Measurements from ENCODE around the gene ENPP1.

ENPP1 gene

GRCh38 chr6:131787079-131787478, 20.7 kb upstream of the ENPP1 start:
- DNase-seq (ENCODE audit: low read depth), result no peak

GRCh38 chr6:131787766-131788712, 19.8 kb upstream of the ENPP1 start:
- no peak for DNase-seq (ENCODE audit: low read depth)

- no peak for DNase-seq (ENCODE audit: low read depth)
These were observed 18.6 kb upstream of the ENPP1 start for GRCh38 chr6:131789219-131789618.

DNA sequence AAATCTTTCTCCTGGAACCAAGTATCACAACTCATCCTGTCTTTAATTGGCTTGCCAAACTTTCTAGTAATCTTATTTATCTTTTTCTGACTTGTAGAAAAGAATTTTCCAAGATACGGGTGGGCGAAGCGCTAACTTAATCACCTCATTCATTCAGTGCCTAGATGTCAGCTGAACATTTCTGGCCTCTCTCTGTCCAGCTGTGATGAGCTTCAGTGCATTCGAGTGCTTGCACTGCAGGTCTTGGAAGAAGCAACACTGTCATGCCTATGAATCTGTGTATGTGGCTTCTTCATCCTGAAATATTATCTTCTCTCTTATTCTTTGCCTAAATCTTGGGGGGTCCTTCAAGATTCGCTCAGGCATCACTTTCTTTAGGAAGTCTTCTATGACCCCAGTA, 16.3 kb upstream of the ENPP1 start:
- no peak for DNase-seq (ENCODE audit: low read depth)

DNA sequence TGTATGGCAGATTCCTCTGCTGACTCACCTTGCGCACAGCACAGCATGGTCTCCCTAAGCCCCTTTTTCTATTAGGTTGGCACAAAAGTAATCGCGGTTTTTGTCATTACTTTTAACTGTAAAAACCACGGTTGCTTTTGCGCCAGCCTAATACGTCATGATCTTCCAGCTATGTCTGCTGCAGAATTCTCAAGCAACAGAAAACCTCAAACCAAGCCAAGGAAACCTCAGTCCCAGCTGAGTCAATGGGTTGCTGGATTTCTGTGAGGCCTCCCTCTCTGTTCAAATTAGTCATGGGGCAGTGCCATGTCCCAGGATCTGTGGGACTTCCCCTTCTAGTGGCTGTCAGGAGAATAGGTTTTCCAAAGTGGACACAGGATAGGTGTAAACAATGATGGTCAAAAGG, 15.7 kb upstream of the ENPP1 start:
- DNase-seq (ENCODE audit: low read depth), result no peak

- DNase-seq (ENCODE audit: low read depth), result no peak
These were observed 12.5 kb upstream of the ENPP1 start for GRCh38 chr6:131795366-131795765.

GRCh38 chr6:131802347-131802746, 5.5 kb upstream of the ENPP1 start:
- no peak for DNase-seq (ENCODE audit: low read depth)

GRCh38 chr6:131803007-131803769, 4.6 kb upstream of the ENPP1 start:
- DNase-seq (ENCODE audit: low read depth), result no peak

GRCh38 chr6:131804131-131804530, 3.7 kb upstream of the ENPP1 start:
- no peak for DNase-seq (ENCODE audit: low read depth)

DNA sequence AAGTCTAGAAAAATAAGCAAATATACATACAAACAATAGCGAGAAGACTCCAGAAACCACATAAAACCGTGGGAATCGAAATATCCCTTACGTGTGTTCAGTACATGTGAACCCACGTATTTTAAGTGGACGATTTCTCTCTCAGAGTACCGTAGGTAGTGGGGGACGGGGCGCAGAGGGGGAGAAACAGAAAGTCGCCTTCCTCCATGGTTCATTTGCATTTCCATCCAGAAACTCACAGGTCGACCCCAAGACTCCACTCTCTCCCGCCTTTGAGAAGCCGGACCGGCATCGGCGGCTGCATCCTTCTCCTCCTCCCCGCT, 538 bp upstream of the ENPP1 start:
- DNase-seq (ENCODE audit: low read depth), result no peak

DNA sequence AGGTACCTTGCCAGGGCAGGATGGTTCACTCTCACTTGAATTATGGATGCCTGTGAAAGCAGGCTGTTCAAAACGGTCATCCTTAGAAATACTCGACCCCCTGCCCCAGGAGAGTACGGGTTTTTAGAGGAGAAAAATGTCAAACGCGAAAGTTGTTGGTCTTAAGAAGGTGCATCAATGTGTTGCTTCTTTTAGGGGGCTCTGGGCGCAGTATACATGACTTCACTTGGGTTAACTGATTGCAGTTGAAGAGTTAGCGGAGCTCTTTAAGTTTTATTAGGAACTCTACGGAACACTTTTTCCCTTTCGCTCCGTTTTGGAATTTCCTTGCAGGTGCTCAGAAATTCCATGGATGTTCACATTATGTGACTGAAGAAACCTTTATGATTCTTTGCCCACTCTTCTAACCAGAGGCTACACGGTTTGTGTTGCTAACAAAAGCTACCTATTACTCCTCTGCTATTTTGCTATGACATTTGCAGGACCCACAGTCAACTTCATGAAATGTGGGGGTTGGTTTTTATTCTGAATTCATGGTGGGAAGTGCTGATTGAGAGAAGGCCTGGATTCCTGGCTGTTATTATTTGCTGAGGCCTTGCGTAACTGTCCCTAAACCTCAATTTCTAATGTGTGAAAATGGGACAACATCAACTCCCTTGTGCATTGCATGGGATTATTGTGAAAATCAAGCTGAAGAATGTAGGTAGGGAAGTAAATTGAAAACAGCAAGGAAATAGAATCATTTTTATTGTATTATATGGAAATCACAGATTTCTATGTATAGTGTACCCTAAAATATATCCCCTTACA, 845 bp downstream of the ENPP1 start:
- no peak for DNase-seq (ENCODE audit: low read depth)

GRCh38 chr6:131811500-131811899, 3.7 kb downstream of the ENPP1 start:
- no peak for DNase-seq (ENCODE audit: low read depth)

DNA sequence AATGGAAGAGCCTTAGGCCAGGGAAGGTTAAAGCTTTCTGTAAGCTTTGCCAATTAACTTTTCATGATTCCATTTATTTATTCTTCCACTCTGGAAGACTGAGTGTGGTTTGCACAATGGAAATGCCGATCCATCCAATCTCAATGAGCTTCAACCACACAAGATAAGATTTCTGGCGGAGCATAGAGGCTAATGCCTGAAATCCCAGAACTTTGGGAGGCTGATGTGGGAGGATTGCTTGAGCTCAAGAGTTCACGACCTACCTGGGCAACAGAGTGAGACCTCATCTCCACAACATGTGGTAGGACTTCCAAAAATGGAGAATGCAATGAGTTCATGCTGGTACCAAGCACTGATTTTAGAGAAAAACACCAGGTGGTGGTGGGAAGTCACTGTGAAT, 6.2 kb downstream of the ENPP1 start:
- DNase-seq (ENCODE audit: low read depth), result no peak

DNA sequence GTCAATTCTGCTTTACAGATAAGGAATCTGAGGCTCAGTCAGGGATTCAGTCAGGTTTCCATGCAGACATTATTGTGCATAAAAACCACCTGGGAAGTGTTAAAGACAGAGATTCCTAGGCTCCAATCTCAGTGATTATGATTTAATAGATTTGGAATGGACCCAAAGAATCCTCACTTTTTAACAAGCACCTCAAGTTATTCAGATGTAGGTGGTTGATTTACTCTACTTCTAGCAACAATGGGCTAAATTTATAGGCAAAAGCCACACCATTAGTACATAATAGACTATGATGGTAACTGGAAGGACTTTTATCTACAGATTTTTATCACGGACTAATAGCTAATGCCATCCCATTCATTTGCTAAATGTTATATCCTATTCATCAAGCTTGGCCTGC, 9.0 kb downstream of the ENPP1 start:
- no peak for DNase-seq (ENCODE audit: low read depth)

- DNase-seq (ENCODE audit: low read depth), result no peak
These were observed 11.8 kb downstream of the ENPP1 start for GRCh38 chr6:131819572-131820124.

- DNase-seq (ENCODE audit: low read depth), result no peak
These were observed 13.4 kb downstream of the ENPP1 start for GRCh38 chr6:131821010-131821807.

- no peak for DNase-seq (ENCODE audit: low read depth)
These were observed 14.3 kb downstream of the ENPP1 start for GRCh38 chr6:131822119-131822518.

DNA sequence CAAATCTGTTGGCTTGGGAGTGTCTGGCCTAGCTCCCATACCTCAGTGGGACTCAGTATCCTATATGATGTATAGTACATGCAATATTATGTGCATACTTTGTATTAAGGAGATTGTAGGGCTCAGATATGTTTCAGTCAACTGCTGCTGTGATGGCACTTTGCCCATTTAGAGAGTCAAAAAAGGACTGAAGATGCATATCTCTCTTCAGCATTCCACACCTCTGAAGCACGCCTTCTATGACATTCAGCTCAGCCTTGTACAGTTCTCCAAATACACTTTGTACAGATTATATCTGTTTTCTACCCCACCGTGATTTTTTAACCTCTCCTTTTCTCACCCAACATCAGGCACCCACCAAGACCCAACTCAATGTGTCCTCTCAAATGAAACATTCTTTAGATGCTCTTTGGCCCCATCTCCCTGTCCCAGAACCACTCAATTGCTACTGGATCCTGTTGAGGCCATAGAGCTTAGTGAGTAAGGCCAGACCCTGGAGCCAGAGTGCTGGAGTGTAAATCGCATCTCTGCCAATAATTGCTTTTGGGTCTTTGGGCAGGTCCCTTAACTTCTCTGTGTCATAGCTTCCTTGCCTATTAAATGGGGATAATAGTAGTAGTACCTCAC, 15.6 kb downstream of the ENPP1 start:
- DNase-seq (ENCODE audit: low read depth), result no peak

DNA sequence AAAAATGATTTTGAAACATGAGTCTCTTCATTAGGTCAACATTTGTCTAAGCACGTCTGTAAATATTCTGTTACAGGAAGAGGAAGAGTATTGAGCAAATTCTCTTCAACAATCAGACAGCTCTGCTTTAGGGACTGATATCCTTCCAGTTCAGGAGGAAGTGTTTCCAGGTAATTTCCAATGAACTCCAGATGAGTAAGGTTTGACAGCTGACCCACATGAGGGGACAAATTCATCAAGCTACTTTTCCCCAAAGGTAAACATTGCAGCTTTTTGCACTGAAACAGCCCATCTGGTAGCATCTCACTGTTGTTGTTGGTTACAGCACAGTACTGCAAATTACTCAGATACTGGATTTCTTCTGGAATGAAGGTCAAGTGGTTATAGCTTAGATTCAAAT, 18.1 kb downstream of the ENPP1 start:
- no peak for DNase-seq (ENCODE audit: low read depth)

DNA sequence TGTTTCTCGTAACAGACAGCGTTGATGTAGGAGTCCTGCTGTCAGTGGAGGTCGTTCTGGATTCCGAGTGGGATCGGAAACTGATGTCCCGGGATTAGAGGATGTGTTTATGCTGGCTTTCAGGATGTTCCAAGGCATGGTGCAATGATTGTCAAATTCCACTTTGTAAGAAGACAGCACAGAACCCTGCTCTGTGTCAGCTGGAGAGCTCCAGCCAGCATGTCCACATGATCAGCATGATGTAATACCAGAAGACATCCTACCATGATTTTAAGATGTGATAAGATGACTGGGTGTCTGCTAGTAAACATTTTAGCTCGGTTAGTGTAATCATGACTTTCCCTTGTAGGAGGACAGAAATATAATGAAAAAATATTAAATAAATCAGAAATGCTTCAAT, 20.3 kb downstream of the ENPP1 start:
- no peak for DNase-seq (ENCODE audit: low read depth)

- DNase-seq (ENCODE audit: low read depth), result no peak
These were observed 21.1 kb downstream of the ENPP1 start for GRCh38 chr6:131828951-131829350.
